ENCODE results near the gene SLC22A24. TPM values are rescaled to one million over a fixed set of nuclear protein-coding genes. Genes with fewer than 3 reads are reported as not detected.

SLC22A24 gene
- total RNA-seq, 1 experiment from 2014 or later = not detected

DNA sequence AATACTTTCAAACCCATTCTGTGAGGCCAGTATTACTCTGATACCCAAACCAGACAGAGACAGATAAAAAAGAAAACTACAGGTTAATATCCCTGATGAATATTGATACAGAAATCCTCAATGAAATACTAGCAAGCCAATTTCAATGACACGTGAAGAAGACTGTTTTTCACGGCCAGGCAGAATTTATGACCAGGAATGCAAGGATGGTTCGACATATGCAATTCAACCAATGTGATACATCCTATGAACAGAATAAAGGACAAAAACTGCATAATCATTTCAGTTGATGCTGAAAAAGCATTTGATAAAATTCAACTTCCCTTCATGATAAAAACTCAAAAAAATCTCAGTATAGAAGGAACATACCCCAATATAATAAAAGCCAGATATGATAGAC, 44.5 kb downstream of the SLC22A24 start:
- H2BK5ac ChIP-seq (ENCODE audit: insufficient read length, low read length) = no peak overlapping the region
- H4K91ac ChIP-seq (ENCODE audit: insufficient read length, low read depth, low read length) = no peak overlapping the region
- no peak overlapping the region for H3K18ac ChIP-seq (ENCODE audit: insufficient read length, low read depth, low read length)
- TF ChIP-seq, protein P1, sequence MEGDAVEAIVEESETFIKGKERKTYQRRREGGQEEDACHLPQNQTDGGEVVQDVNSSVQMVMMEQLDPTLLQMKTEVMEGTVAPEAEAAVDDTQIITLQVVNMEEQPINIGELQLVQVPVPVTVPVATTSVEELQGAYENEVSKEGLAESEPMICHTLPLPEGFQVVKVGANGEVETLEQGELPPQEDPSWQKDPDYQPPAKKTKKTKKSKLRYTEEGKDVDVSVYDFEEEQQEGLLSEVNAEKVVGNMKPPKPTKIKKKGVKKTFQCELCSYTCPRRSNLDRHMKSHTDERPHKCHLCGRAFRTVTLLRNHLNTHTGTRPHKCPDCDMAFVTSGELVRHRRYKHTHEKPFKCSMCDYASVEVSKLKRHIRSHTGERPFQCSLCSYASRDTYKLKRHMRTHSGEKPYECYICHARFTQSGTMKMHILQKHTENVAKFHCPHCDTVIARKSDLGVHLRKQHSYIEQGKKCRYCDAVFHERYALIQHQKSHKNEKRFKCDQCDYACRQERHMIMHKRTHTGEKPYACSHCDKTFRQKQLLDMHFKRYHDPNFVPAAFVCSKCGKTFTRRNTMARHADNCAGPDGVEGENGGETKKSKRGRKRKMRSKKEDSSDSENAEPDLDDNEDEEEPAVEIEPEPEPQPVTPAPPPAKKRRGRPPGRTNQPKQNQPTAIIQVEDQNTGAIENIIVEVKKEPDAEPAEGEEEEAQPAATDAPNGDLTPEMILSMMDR (conservative IDR thresholded peaks at IDR 0.05) = no peak
- H2AFZ ChIP-seq (ENCODE audit: low read length) = no peak overlapping the region
- no peak overlapping the region for H4K5ac ChIP-seq (ENCODE audit: insufficient read length, low read depth, low read length)
- no peak overlapping the region for H3K4me3 Mint-ChIP-seq
- no peak overlapping the region for H2BK15ac ChIP-seq (ENCODE audit: low read depth, low read length)
- no peaks in the 10 kb centered on the region for H3K4me1 Mint-ChIP-seq
- no peaks in the 10 kb centered on the region for H3K79me1 ChIP-seq (ENCODE audit: insufficient read depth, low read depth, low read length, poor library complexity, severe bottlenecking)
- no peak overlapping the region for H4K8ac ChIP-seq (replicated peaks; ENCODE audit: insufficient read length, low read depth, low read length)
- no peak overlapping the region for H3K27ac Mint-ChIP-seq
- H2BK120ac ChIP-seq (ENCODE audit: low read depth, low read length, poor library complexity, severe bottlenecking) = no peak overlapping the region
- no peaks in the 10 kb centered on the region for H3K27me3 ChIP-seq (ENCODE audit: insufficient read depth, low read length)
- H3K9me3 ChIP-seq (ENCODE audit: control insufficient read depth, low read depth, low read length) = no peaks in the 10 kb centered on the region
- H2AK5ac ChIP-seq (ENCODE audit: insufficient read length, low read length) = no peak overlapping the region
- no peak overlapping the region for H3T11ph ChIP-seq (ENCODE audit: low read length)
- no peaks in the 10 kb centered on the region for H3K23me2 ChIP-seq (ENCODE audit: insufficient read length, low read depth, low read length, poor library complexity, severe bottlenecking)
- H3K9ac ChIP-seq (ENCODE audit: extremely low read depth, insufficient read length, low read length) = no peak overlapping the region
- H3K36me3 Mint-ChIP-seq (ENCODE audit: insufficient read depth in 1 of 3, low read depth in 3 of 3) = no peaks in the 10 kb centered on the region; a peak in 1 of 7 replicates
- no peak overlapping the region for H3K14ac ChIP-seq (ENCODE audit: insufficient read depth, low read length)
- H3K4me2 ChIP-seq (ENCODE audit: insufficient read depth, insufficient read length, low read length) = no peak overlapping the region
- H3K79me2 ChIP-seq (ENCODE audit: insufficient read depth, low read length) = no peaks in the 10 kb centered on the region
- no peak for DNase-seq
- peaks cover 29 to 57% of the 10 kb centered on the region in 2 experiments for H3K9me3 Mint-ChIP-seq
- H3K4ac ChIP-seq (ENCODE audit: low read depth, low read length) = no peak overlapping the region
- no peak overlapping the region for H2BK12ac ChIP-seq (ENCODE audit: insufficient read length, low read depth, low read length)
- no peaks in the 10 kb centered on the region for H3K4me1 ChIP-seq (ENCODE audit: insufficient read depth, low read length)
- no peak overlapping the region for H3K56ac ChIP-seq (ENCODE audit: insufficient read length, low read depth, low read length)
- H4K20me1 ChIP-seq (ENCODE audit: control insufficient read depth, insufficient read depth, insufficient read length) = no peaks in the 10 kb centered on the region
- no peak overlapping the region for H3K23ac ChIP-seq (ENCODE audit: insufficient read length, low read depth, low read length)
- H3K27me3 Mint-ChIP-seq (ENCODE audit: low read depth) = no peaks in the 10 kb centered on the region
- H3K27ac ChIP-seq (ENCODE audit: insufficient read length, low read depth, low read length) = no peak overlapping the region
- H2BK20ac ChIP-seq (ENCODE audit: low read depth, low read length, poor library complexity, severe bottlenecking) = no peak overlapping the region
- WGBS (ENCODE audit: extremely low coverage, insufficient read length, low lambda C conversion rate) = no CpG with 5 or more reads among the region's 3 CpGs

Measured in H9 (cell line).